ENCODE measurements around the gene TMCC1.

DNA sequence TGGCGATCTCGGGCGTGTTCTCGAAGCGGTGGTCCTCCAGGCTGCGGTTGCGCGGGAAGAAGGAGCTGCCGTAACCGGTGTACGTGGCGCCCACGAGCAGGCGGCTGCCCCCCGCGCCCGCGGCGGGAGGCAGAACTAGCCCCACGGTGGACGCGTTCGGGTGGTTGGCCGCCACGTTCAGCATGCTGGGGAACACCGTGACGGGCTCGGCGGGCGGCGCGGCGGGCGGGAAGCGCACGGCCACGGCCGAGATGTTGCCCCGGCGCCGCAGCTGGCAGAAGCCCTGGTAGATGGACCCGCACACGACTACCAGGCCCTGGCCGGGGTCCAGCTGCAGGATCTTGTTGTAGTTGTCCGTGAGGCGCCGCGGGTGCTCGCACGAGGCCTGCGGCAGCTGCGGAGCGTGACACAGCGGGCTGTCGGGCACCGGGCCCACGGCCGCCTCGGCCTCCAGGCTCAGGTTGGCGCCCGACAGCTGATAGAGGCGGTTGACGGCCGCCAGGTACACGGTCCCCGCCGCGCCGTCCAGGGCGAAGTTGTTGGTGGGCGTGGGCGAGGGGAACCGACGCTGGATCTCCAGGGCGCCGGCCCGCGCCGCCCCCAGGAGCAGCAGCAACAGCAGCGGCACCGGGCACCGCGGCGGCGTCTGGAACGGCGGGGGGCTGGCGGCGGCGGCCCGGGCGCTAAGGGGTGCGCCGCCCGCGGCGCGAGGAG lies 287.4 kb downstream of the TMCC1 start:
- TF ChIP-seq, protein P1, sequence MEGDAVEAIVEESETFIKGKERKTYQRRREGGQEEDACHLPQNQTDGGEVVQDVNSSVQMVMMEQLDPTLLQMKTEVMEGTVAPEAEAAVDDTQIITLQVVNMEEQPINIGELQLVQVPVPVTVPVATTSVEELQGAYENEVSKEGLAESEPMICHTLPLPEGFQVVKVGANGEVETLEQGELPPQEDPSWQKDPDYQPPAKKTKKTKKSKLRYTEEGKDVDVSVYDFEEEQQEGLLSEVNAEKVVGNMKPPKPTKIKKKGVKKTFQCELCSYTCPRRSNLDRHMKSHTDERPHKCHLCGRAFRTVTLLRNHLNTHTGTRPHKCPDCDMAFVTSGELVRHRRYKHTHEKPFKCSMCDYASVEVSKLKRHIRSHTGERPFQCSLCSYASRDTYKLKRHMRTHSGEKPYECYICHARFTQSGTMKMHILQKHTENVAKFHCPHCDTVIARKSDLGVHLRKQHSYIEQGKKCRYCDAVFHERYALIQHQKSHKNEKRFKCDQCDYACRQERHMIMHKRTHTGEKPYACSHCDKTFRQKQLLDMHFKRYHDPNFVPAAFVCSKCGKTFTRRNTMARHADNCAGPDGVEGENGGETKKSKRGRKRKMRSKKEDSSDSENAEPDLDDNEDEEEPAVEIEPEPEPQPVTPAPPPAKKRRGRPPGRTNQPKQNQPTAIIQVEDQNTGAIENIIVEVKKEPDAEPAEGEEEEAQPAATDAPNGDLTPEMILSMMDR (IDR thresholded peaks at IDR 0.05): no peak
- TF ChIP-seq POLR2A (IDR thresholded peaks at IDR 0.05): no peak
- TF ChIP-seq EP300 (IDR thresholded peaks at IDR 0.05): no peak
